Iris pigment epithelial cell (primary cell): ENCODE measurements around the gene MPHOSPH10.
"Not testable (repeated sequence)": the region's sequence is repeated elsewhere in the genome, so short reads cannot be mapped to it uniquely, and the experiment has no call there.

Experiments used
- DNase-seq: peaks from one replicate; pipeline ENCODE4 v3.0.0-alpha.2; 2011; ENCODE audit warnings: low read depth

The MPHOSPH10 gene

GRCh38 chr2:71178836-71179235, 48.4 kb downstream of the MPHOSPH10 start:
- DNase-seq = not testable (repeated sequence)

- DNase-seq = peak; percentile 4
Measured at GRCh38 chr2:71181316-71181715, 50.9 kb downstream of the MPHOSPH10 start.

- DNase-seq = not testable (repeated sequence)
Measured at GRCh38 chr2:71183306-71184115, 53.1 kb downstream of the MPHOSPH10 start.

GRCh38 chr2:71186973-71187372, 56.5 kb downstream of the MPHOSPH10 start:
- DNase-seq = no peak

- DNase-seq = no peak
Measured at GRCh38 chr2:71187589-71187988, 57.2 kb downstream of the MPHOSPH10 start.

GRCh38 chr2:71190656-71191569, 60.5 kb downstream of the MPHOSPH10 start:
- peak; percentile 27 for DNase-seq

GRCh38 chr2:71191570-71191943, 61.1 kb downstream of the MPHOSPH10 start:
- DNase-seq = no peak
